Activated naive CD4-positive, alpha-beta T cell treated with anti-CD3 and anti-CD28 coated beads, Interleukin-2, amount 50 U/mL, for 24 hours (primary cell): Measurements from ENCODE around the gene STIL.

Experiments used
- H3K27ac Mint-ChIP-seq: one replicate; pipeline ENCODE4 v1.8.0; 2021; ENCODE audit warnings: mild to moderate bottlenecking, mixed read lengths
- H3K27me3 Mint-ChIP-seq: one replicate; pipeline ENCODE4 v1.8.0; 2021; ENCODE audit warnings: mixed read lengths
- H3K36me3 Mint-ChIP-seq: one replicate; pipeline ENCODE4 v1.8.0; 2021; ENCODE audit warnings: mixed read lengths
- H3K4me1 Mint-ChIP-seq: one replicate; pipeline ENCODE4 v1.8.0; 2021; ENCODE audit warnings: mixed read lengths
- H3K4me3 Mint-ChIP-seq: one replicate; pipeline ENCODE4 v1.8.0; 2021; ENCODE audit warnings: mild to moderate bottlenecking, mixed read lengths
- H3K9me3 Mint-ChIP-seq: one replicate; pipeline ENCODE4 v1.8.0; 2021; ENCODE audit warnings: mixed read lengths

The STIL gene

GRCh38 chr1:47222476-47222875 lies 91.5 kb downstream of the STIL start:
- Mint-ChIP-seq H3K36me3 (no peaks in the 10 kb centered on the region), H3K4me3 (no peak overlapping the region), H3K4me1 (peaks cover 6% of the 10 kb centered on the region), H3K9me3 (no peaks in the 10 kb centered on the region), H3K27me3 (peaks cover 20% of the 10 kb centered on the region), H3K27ac (no peak overlapping the region)

DNA sequence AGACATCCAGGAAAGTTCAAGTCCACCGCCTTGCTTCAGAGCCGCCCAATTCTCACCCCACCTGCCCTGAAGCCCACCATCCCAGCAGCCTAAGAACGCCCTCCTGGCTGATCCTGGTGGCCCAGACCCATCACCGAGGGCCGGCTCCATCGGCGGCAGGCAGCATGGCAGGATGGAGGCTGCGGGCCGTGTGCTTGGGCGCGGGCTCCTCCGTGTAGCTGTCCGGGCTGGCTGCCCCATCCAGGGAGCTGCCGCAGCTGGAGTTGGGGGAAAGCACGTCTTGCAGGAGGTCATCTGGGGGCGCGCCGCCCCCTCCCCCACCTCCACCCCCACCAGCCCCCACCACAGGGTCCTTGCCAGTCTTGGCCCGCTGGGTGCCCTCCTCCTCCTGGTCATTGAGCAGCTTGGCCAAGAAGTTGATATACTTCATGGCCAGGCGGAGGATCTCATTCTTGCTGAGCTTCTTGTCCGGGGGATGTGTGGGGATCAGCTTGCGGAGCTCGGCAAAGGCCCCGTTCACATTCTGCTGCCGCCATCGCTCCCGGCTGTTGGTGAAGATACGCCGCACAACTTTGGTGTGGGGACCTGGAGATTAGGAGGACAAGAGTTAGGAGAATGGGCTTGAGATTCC lies 94.2 kb downstream of the STIL start:
- no peaks in the 10 kb centered on the region for H3K4me1 Mint-ChIP-seq
- H3K27me3 Mint-ChIP-seq = peaks cover 6% of the 10 kb centered on the region
- no peaks in the 10 kb centered on the region for H3K9me3 Mint-ChIP-seq
- no peak overlapping the region for H3K4me3 Mint-ChIP-seq
- H3K36me3 Mint-ChIP-seq = no peaks in the 10 kb centered on the region
- no peak overlapping the region for H3K27ac Mint-ChIP-seq

- Mint-ChIP-seq H3K4me1 (no peaks in the 10 kb centered on the region), H3K27me3 (peaks cover 6% of the 10 kb centered on the region)
Measured at GRCh38 chr1:47219001-47219400, 94.9 kb downstream of the STIL start.

GRCh38 chr1:47216278-47217059 lies 97.5 kb downstream of the STIL start:
- no peak overlapping the region for H3K4me3 Mint-ChIP-seq
- peaks cover 6% of the 10 kb centered on the region for H3K27me3 Mint-ChIP-seq
- H3K36me3 Mint-ChIP-seq = no peaks in the 10 kb centered on the region
- H3K4me1 Mint-ChIP-seq = no peaks in the 10 kb centered on the region
- H3K9me3 Mint-ChIP-seq = no peaks in the 10 kb centered on the region
- no peak overlapping the region for H3K27ac Mint-ChIP-seq

More at GRCh38 chr1:47219001-47219400, 94.9 kb downstream of the STIL start:
- Mint-ChIP-seq H3K9me3 (no peaks in the 10 kb centered on the region), H3K27ac (no peak overlapping the region), H3K4me3 (no peak overlapping the region), H3K36me3 (no peaks in the 10 kb centered on the region)

- Mint-ChIP-seq H3K36me3 (no peaks in the 10 kb centered on the region), H3K9me3 (no peaks in the 10 kb centered on the region)
Measured at GRCh38 chr1:47215713-47216112, 98.2 kb downstream of the STIL start.

DNA sequence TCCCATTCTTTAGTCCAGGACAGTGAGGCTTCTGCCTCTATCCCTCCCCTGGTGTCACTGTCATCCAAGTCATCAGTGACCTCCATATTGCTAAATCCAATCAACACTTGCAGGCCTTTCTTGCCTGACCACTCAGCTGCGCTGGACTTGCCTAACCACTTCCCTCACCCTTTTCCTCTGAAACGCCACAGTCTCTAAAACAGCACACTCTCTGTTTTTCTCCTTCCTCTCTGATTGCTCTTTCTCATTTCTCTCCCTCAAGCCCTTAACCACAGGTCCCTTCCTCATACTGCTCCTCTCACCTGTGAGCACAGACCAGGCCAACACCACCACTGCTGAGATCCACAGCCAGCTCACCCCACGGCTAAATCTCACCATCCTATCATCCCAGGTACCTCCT lies 99.4 kb downstream of the STIL start:
- H3K9me3 Mint-ChIP-seq = no peaks in the 10 kb centered on the region
- no peak overlapping the region for H3K27ac Mint-ChIP-seq
- H3K4me1 Mint-ChIP-seq = no peaks in the 10 kb centered on the region
- no peak overlapping the region for H3K4me3 Mint-ChIP-seq
- no peaks in the 10 kb centered on the region for H3K36me3 Mint-ChIP-seq
- H3K27me3 Mint-ChIP-seq = no peaks in the 10 kb centered on the region

More at GRCh38 chr1:47215713-47216112, 98.2 kb downstream of the STIL start:
- Mint-ChIP-seq H3K27me3 (peaks cover 3% of the 10 kb centered on the region), H3K4me3 (no peak overlapping the region), H3K4me1 (no peaks in the 10 kb centered on the region), H3K27ac (no peak overlapping the region)

GRCh38 chr1:47213230-47213963 lies 100.5 kb downstream of the STIL start:
- no peak overlapping the region for H3K4me3 Mint-ChIP-seq
- no peaks in the 10 kb centered on the region for H3K9me3 Mint-ChIP-seq
- no peaks in the 10 kb centered on the region for H3K27me3 Mint-ChIP-seq
- no peaks in the 10 kb centered on the region for H3K4me1 Mint-ChIP-seq
- H3K27ac Mint-ChIP-seq = no peak overlapping the region
- H3K36me3 Mint-ChIP-seq = no peaks in the 10 kb centered on the region

DNA sequence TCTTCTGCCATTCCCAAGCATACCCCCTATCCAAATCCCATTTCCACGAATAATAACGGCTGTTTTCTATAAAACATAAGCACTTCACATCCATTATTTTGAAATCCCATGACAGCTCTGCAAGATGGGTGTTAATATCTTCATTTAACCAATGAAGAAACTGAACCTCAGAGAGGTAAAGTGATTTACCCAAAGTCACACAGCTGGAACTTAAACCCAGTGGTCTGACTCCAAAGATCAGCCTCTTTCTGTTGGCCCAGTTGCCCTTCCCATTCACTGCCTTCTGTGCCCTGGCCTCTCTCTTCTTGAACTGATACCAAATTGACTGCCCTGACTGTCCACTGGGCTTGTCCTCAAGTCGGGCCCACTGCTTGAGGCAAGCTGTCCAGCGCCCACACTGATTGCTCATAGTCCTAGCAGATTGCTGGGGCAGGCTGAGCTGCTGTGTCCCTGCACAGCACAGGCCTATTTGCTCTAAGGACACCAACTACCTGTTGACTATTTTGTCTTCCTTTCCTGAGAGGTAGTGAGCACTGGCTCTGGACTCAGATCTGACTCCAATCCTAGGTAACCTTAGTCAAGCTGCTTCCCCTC lies 101.2 kb downstream of the STIL start:
- Mint-ChIP-seq H3K4me1 (no peaks in the 10 kb centered on the region), H3K4me3 (no peak overlapping the region), H3K27ac (no peak overlapping the region), H3K36me3 (no peaks in the 10 kb centered on the region), H3K27me3 (peaks cover 2% of the 10 kb centered on the region), H3K9me3 (no peaks in the 10 kb centered on the region)

- Mint-ChIP-seq H3K27me3 (peaks cover 2% of the 10 kb centered on the region), H3K9me3 (no peaks in the 10 kb centered on the region), H3K4me1 (no peaks in the 10 kb centered on the region), H3K27ac (no peak overlapping the region), H3K36me3 (no peaks in the 10 kb centered on the region), H3K4me3 (no peak overlapping the region)
Measured at GRCh38 chr1:47211796-47212269, 102.1 kb downstream of the STIL start.

- H3K27ac Mint-ChIP-seq = no peak overlapping the region
Measured at GRCh38 chr1:47210666-47211065, 103.3 kb downstream of the STIL start.

DNA sequence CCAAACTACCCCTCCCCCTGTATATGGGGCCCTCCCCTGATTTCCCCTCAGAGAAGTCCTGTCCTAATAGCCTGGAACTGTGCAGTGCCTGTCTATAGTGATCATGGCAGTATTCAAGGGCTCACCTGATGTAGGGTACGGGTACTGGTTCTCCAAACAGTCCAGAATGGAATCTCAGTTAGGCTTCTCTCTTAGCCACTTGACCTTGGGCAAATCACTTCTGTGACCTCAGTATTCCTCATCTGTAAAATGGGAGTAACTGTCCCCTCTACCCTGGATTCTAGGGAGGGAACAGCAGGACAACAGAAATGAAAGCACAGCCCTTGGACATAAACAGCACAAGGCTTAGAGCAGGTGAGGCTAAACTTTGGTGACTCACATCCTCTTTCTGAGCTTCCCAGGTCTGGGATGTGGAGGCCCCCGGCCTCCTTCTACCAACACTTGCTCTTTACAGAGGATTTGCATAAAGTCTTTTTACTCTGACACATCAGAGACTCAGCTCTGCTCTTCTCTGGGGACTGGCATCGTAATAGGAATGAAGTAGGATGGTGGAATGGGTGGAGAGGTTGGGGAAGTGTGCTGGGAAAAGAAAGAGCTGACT lies 104.1 kb downstream of the STIL start:
- no peak overlapping the region for H3K4me3 Mint-ChIP-seq
- no peaks in the 10 kb centered on the region for H3K4me1 Mint-ChIP-seq
- H3K27me3 Mint-ChIP-seq = peaks cover 6% of the 10 kb centered on the region
- no peaks in the 10 kb centered on the region for H3K36me3 Mint-ChIP-seq
- no peaks in the 10 kb centered on the region for H3K9me3 Mint-ChIP-seq
- H3K27ac Mint-ChIP-seq = no peak overlapping the region

More at GRCh38 chr1:47210666-47211065, 103.3 kb downstream of the STIL start:
- Mint-ChIP-seq H3K4me3 (no peak overlapping the region), H3K9me3 (no peaks in the 10 kb centered on the region), H3K27me3 (peaks cover 4% of the 10 kb centered on the region), H3K4me1 (no peaks in the 10 kb centered on the region), H3K36me3 (no peaks in the 10 kb centered on the region)

DNA sequence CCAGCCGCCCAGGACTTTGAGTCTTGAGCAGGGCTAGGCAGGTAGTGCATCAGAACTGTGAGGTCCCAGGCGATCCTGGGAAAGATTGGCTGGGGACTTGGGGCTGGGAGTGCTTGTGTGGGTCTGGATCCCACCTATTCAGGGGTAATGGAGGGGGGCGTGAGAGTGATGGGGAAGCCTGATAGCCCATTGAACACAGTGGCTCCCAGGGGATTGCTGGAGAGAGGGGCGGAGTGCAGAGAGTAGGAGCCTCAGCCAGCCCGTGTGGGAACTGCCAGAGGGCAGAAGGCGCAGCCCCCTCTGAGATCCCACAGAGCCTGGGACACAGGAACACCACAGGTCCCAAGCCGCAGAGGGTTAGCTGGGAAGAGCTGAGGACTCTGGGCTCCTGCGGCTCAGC lies 104.9 kb downstream of the STIL start:
- no peaks in the 10 kb centered on the region for H3K9me3 Mint-ChIP-seq
- H3K27ac Mint-ChIP-seq = no peak overlapping the region
- no peaks in the 10 kb centered on the region for H3K36me3 Mint-ChIP-seq
- peaks cover 11% of the 10 kb centered on the region for H3K27me3 Mint-ChIP-seq
- H3K4me3 Mint-ChIP-seq = no peak overlapping the region
- H3K4me1 Mint-ChIP-seq = no peaks in the 10 kb centered on the region

GRCh38 chr1:47208374-47208850 lies 105.5 kb downstream of the STIL start:
- H3K4me1 Mint-ChIP-seq = no peaks in the 10 kb centered on the region
- no peak overlapping the region for H3K27ac Mint-ChIP-seq

DNA sequence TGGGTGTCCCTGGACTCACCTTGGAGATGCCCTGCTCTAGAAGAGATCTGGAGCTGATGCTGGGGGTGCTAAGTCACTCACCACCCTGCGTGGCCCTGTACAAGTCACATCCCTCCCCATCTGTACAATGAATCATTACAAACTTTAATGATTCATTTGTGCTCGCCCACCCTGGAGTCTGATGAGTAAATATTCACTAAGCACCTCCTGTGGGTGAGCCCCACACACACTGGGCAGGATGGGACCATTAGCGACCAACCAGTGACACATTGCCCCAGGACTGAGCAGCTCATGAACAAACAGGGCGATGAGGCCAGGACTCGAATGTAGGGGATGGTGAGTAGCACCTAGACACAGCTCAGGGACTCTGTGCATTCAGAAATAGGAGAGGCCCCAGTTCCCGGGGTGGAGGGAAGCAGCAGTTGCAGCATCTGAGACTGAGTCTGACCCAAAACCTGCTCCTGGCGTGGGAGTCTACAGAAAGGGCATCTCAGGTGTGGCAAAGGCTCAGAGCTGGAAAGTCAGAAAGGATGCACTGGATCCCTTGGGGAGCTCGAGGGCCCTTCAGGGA lies 106.1 kb downstream of the STIL start:
- H3K9me3 Mint-ChIP-seq = no peaks in the 10 kb centered on the region
- H3K4me1 Mint-ChIP-seq = no peaks in the 10 kb centered on the region
- no peak overlapping the region for H3K4me3 Mint-ChIP-seq
- H3K36me3 Mint-ChIP-seq = no peaks in the 10 kb centered on the region
- H3K27ac Mint-ChIP-seq = no peak overlapping the region
- peaks cover 14% of the 10 kb centered on the region for H3K27me3 Mint-ChIP-seq

More at GRCh38 chr1:47208374-47208850, 105.5 kb downstream of the STIL start:
- no peak overlapping the region for H3K4me3 Mint-ChIP-seq
- H3K27me3 Mint-ChIP-seq = peaks cover 11% of the 10 kb centered on the region
- no peaks in the 10 kb centered on the region for H3K36me3 Mint-ChIP-seq
- no peaks in the 10 kb centered on the region for H3K9me3 Mint-ChIP-seq

- Mint-ChIP-seq H3K36me3 (no peaks in the 10 kb centered on the region), H3K4me3 (no peak overlapping the region), H3K9me3 (no peaks in the 10 kb centered on the region), H3K27me3 (peaks cover 16% of the 10 kb centered on the region), H3K4me1 (no peaks in the 10 kb centered on the region), H3K27ac (no peak overlapping the region)
Measured at GRCh38 chr1:47205918-47206317, 108.0 kb downstream of the STIL start.
